Activated naive CD8-positive, alpha-beta T cell treated with anti-CD3 and anti-CD28 coated beads, Interleukin-2, amount 50 U/mL, for 16 hours (primary cell): ENCODE results near the gene CLDN4.
"Not testable (repeated sequence)": the region's sequence is repeated elsewhere in the genome, so short reads cannot be mapped to it uniquely, and the experiment has no call there.

Experiments used
- DNase-seq: peaks from one replicate; pipeline ENCODE4 v3.0.0-alpha.2; 2020; ENCODE audit warnings: low read depth, low spot score

The CLDN4 gene, protein sequence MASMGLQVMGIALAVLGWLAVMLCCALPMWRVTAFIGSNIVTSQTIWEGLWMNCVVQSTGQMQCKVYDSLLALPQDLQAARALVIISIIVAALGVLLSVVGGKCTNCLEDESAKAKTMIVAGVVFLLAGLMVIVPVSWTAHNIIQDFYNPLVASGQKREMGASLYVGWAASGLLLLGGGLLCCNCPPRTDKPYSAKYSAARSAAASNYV

DNA sequence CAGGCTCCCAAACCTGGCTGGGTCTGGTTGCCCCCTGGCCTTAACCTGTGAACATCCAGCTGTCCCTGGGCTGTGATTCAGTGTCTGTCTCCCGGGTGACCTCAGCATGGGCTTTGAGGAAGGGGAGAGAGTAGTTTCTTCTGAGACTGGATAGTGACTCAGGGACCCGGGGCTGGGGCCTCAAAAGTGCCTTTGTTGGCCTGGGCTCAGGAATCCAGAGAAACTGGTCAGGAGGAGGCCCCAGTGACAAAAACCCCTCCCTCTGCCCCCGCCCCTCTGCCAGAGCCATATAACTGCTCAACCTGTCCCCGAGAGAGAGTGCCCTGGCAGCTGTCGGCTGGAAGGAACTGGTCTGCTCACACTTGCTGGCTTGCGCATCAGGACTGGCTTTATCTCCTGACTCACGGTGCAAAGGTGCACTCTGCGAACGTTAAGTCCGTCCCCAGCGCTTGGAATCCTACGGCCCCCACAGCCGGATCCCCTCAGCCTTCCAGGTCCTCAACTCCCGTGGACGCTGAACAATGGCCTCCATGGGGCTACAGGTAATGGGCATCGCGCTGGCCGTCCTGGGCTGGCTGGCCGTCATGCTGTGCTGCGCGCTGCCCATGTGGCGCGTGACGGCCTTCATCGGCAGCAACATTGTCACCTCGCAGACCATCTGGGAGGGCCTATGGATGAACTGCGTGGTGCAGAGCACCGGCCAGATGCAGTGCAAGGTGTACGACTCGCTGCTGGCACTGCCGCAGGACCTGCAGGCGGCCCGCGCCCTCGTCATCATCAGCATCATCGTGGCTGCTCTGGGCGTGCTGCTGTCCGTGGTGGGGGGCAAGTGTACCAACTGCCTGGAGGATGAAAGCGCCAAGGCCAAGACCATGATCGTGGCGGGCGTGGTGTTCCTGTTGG lies at the start of gene CLDN4:
CLDN4 (plus strand) TSS at position 316 of the 903 bp plus-strand sequence; CDS start at position 522, 206 bp downstream.
- no peak for DNase-seq

- no peak for DNase-seq
These were observed 44.2 kb upstream of the CLDN4 start for GRCh38 chr7:73786588-73786987.

DNA sequence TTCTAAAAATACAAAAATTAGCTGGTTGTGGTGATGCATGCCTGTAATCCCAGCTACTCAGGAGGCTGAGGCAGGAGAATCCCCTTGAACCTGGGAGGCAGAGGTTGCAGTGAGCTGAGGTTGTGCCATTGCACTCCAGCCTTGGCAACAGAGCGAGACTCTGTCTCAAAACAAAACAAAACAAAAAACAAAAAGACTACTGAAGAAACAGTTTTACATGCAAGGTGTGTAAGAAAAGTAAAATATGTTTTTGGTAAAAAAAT lies 43.1 kb upstream of the CLDN4 start:
- not testable (repeated sequence) for DNase-seq

DNA sequence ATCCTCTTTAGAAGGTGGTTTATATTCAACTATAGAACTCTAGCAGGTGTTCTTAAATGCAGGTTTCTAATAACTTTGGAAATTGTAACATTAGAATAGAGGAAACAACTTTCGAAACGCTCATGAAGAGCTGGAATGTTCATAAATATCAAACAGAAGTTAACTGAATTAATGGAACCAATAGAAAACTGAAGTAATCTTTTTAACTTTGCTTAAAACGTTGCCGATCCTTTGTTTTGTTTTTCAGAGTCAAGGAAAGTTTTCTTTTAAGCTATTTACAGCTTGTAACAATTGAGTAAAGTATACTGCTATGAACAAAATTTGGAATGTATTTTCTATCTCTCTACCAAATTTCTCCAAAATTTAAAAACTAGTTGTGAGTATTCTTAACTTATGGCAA lies 41.7 kb upstream of the CLDN4 start:
- DNase-seq = no peak

- not testable (repeated sequence) for DNase-seq
These were observed 39.6 kb upstream of the CLDN4 start for GRCh38 chr7:73791170-73791690.

GRCh38 chr7:73795188-73795587 lies 35.6 kb upstream of the CLDN4 start:
- DNase-seq = not testable (repeated sequence)

DNA sequence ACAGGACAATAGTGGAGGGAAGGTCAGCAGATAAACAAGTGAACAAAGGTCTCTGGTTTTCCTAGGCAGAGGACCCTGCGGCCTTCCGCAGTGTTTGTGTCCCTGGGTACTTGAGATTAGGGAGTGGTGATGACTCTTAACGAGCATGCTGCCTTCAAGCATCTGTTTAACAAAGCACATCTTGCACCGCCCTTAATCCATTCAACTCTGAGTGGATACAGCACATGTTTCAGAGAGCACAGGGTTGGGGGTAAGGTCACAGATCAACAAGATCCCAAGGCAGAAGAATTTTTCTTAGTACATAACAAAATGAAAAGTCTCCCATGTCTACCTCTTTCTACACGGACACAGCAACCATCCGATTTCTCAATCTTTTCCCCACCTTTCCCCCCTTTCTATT lies 34.1 kb upstream of the CLDN4 start:
- not testable (repeated sequence) for DNase-seq

- not testable (repeated sequence) for DNase-seq
These were observed 33.6 kb upstream of the CLDN4 start for GRCh38 chr7:73797176-73797575.

DNA sequence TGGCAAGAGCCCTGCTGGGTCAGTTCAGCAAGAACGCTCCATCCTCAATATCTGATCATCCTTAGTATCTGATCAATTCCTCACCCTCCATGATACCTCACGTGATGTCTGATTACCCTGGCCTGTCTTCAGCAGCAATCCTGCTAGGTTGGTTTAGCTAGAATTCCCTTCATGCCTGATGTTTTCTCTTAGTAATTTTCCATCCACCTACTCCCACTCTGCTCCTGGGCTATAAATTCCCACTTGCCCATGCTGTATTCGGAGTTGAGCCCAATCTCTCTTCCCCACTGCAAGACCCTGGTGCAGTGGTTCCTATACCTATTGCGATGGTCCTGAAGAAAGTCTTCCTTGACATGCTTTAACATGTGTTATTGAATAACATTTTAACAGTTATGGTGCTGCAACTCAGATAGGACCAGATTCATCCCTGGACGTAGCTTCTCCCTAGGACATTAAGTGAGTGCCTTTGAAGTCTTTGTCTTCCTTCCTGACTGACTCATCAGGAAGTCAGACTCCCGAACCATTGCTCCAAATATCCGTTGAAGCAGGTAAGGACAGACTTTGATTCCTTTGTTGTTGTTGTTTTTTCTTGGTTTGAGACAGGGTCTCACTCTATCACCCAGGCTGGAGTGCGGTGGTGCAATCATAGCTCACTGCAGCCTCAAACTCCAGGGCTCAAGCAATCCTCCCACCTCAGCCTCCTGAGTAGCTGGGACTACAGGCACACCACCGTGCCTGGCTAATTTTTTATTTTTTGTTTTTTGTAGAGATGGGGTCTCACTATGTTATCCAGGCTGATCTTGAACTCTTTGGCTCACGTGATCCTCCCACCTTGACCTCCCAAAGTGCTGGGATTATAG lies 31.3 kb upstream of the CLDN4 start:
- no peak for DNase-seq

GRCh38 chr7:73801577-73801976 lies 29.2 kb upstream of the CLDN4 start:
- DNase-seq = no peak

GRCh38 chr7:73802459-73802858 lies 28.3 kb upstream of the CLDN4 start:
- no peak for DNase-seq

GRCh38 chr7:73809467-73809951 lies 21.3 kb upstream of the CLDN4 start:
- DNase-seq = no peak

DNA sequence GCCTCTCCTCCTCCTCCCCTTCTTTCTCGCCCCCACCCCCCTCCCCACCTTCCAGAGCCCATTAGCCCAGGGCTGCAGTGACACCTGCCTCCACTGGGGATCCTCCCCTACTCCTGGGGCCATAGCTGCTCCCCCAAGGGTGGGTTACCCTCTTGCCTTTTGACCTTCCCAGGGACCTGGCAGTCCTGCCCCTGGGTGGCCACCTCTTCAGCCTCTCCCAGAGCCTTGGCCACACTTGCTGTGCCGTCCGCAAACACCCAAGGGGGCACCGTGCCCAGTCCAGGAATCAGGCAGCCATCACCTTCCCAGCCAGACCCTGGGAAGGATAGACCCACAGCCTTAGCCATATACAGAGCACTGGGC lies 19.8 kb upstream of the CLDN4 start:
- DNase-seq = no peak

- DNase-seq = no peak
These were observed 19.0 kb upstream of the CLDN4 start for GRCh38 chr7:73811760-73812168.

DNA sequence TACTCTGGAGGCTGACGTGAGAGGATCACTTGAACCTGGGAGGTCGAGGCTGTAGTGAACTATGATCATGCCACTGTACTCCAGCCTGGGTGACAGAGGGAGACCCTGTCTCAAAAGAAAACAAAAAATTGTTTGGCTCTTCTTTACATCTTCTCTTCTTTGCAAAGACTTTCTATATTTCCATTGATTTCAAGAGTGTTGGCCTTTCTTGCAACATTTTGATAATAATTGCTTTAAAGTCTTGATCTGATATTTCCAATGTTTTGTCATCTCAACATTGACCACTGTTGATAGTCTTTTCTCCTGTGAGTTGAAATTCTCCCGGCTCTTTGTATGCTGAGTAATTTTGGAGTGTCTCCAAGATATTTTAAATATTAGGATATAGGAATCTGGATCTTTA lies 17.8 kb upstream of the CLDN4 start:
- DNase-seq = no peak

GRCh38 chr7:73815436-73815835 lies 15.4 kb upstream of the CLDN4 start:
- DNase-seq = no peak

GRCh38 chr7:73817121-73817520 lies 13.7 kb upstream of the CLDN4 start:
- no peak for DNase-seq

DNA sequence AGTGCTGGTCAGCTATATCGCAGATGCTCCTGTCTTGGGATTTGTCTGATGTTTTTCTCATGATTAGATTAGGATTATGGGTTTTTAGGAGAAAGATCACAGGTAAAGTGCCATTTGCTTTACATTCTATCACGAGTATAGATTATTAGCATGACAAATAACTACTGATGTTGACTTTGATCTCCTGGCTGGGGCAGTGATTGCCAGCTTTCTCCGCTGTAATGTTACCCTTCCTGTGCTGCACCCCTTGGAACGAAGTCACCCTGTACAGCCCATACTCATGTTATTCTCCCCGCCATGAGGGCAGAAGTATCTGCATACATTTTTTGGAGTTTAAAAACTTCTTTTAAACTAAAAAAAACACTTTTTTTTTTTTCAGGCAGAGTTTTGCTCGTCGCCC lies 10.8 kb upstream of the CLDN4 start:
- DNase-seq = no peak

DNA sequence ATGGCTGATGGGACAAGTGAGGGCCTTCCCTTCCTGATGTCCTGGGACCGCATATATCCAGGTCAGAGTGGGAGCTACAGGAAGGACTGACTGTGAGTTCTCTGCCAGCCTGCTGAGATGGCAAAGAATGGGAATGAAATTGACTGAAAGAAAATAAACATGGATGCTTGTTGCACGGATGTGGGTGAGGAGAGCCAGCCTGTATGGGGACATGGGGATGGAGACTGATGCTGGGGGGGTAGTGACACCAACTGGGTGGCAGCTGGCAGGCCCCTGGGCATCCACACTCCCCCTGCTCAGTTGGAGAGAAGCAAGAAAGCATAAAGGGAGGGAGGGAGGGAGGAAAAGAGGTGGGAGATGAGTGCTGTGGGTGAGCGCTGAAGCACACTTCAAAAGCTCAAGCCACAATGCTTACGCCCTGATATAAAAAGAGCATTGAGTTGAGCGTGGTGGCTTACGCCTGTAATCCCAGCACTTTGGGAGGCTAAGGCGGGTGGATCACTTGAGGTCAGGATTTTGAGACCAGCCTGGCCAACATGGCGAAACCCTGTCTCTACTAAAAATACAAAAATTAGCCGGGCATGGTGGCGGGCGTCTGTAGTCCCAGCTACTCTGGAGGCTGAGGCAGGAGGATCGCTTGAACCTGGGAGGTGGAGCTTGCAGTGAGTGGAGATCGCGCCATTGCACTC lies 9.1 kb upstream of the CLDN4 start:
- not testable (repeated sequence) for DNase-seq

DNA sequence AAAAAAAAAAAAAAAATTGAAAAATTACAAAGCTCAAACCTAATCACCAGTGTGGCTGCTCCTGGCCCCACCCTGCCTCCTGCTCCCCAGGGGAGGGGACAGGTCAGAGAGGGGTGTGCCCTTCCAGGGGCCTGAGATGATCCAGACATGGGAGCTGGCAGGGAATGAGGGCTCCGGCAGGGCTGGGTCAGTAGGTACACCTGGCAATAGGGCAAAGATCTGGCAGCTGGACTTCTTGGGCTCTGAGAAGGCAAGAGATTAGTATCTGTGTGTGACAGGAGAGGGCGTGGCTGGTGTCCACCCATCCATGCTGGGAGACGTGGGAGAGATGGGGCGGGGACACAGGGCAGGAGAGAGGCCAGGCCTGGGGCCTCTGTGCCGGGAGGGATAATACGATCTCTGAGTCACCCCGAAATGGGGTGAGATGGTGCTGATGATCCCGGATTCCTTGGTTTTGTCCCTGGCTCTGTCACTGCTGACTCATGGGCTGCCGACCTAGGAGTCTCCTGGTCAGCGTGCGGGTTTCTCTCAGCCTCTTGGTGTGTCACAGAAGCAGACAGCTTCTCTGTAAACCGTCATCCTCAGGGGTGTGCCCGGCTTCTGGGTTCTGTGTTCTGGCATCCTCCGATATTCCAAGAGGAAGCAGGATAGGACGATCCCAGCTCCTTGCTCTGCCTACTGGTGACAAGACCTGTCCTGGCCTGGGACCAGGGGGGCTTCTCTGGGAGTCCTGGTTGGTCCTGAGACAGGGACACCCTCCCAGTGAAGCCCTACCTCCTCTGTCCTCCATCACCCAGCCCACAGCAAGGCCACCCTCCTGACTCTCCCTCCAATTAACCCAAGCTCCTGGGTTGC lies 8.2 kb upstream of the CLDN4 start:
- DNase-seq = no peak
